ENCODE data around the gene LRRC45.

DNA sequence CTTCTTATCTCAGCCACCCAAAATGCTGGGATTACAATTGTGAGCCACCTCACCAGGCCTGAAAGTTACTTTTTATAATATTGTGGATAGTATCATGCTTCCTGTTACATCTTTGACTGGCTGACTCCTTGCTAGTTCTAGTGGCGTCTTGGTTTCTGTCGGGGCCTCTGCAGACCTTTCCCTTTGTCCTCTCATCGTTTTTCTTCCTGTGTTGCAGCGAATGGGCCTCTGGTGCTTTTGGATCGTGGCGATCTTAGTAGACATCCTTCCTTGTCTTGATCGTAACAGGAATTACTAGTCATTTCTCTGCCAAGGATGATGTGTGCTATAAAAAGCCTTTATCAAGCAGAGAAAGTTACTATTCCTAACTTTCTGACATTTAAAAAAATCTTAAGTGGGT is 24.9 kb upstream of the LRRC45 start:
- TF ChIP-seq, protein P1, sequence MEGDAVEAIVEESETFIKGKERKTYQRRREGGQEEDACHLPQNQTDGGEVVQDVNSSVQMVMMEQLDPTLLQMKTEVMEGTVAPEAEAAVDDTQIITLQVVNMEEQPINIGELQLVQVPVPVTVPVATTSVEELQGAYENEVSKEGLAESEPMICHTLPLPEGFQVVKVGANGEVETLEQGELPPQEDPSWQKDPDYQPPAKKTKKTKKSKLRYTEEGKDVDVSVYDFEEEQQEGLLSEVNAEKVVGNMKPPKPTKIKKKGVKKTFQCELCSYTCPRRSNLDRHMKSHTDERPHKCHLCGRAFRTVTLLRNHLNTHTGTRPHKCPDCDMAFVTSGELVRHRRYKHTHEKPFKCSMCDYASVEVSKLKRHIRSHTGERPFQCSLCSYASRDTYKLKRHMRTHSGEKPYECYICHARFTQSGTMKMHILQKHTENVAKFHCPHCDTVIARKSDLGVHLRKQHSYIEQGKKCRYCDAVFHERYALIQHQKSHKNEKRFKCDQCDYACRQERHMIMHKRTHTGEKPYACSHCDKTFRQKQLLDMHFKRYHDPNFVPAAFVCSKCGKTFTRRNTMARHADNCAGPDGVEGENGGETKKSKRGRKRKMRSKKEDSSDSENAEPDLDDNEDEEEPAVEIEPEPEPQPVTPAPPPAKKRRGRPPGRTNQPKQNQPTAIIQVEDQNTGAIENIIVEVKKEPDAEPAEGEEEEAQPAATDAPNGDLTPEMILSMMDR (IDR thresholded peaks at IDR 0.05), result no peak
- no peak for TF ChIP-seq POLR2A (IDR thresholded peaks at IDR 0.05)
